IPS-18a (cell line): ENCODE measurements around the gene MEOX2.

ENCODE experiments used
- H3K27ac ChIP-seq: one replicate; pipeline ENCODE4 v1.5.1; 2013; ENCODE audit warnings: low read length
- H3K27me3 ChIP-seq: one replicate; pipeline ENCODE4 v1.6.1; 2013; ENCODE audit warnings: mild to moderate bottlenecking, low read length; ENCODE audit not compliant: control insufficient read depth, insufficient read depth
- H3K36me3 ChIP-seq: one replicate; pipeline ENCODE4 v1.6.1; 2013; ENCODE audit warnings: low read depth, low read length; ENCODE audit not compliant: control insufficient read depth
- H3K4me1 ChIP-seq: one replicate; pipeline ENCODE4 v1.6.1; 2013; ENCODE audit warnings: low read depth, low read length; ENCODE audit not compliant: control insufficient read depth
- H3K4me3 ChIP-seq: one replicate; pipeline ENCODE4 v1.5.1; 2013; ENCODE audit warnings: low read length
- H3K9ac ChIP-seq: one replicate; pipeline ENCODE4 v1.6.1; 2013; ENCODE audit warnings: mild to moderate bottlenecking, low read length, moderate library complexity
- H3K9me3 ChIP-seq: one replicate; pipeline ENCODE4 v1.6.1; 2013; ENCODE audit warnings: low read depth, low read length; ENCODE audit not compliant: control insufficient read depth

MEOX2 gene

GRCh38 chr7:15647309-15647708 is 39.2 kb downstream of the MEOX2 start:
- no peak overlapping the region for H3K4me3 ChIP-seq
- no peaks in the 10 kb centered on the region for H3K4me1 ChIP-seq
- H3K27ac ChIP-seq: no peak overlapping the region
- H3K9me3 ChIP-seq: no peaks in the 10 kb centered on the region
- H3K36me3 ChIP-seq: no peaks in the 10 kb centered on the region
- H3K27me3 ChIP-seq: no peaks in the 10 kb centered on the region
- H3K9ac ChIP-seq: no peak overlapping the region

- Histone ChIP-seq H3K27me3 (no peaks in the 10 kb centered on the region), H3K9me3 (no peaks in the 10 kb centered on the region), H3K4me3 (no peak overlapping the region), H3K27ac (no peak overlapping the region), H3K4me1 (no peaks in the 10 kb centered on the region), H3K36me3 (no peaks in the 10 kb centered on the region), H3K9ac (no peak overlapping the region)
Observed at GRCh38 chr7:15643000-15643705, 43.3 kb downstream of the MEOX2 start.

GRCh38 chr7:15628876-15629275 is 57.6 kb downstream of the MEOX2 start:
- Histone ChIP-seq H3K36me3 (no peaks in the 10 kb centered on the region), H3K9me3 (no peaks in the 10 kb centered on the region), H3K4me1 (no peaks in the 10 kb centered on the region), H3K9ac (no peak overlapping the region), H3K4me3 (no peak overlapping the region), H3K27me3 (no peaks in the 10 kb centered on the region), H3K27ac (no peak overlapping the region)

- Histone ChIP-seq H3K9me3 (no peaks in the 10 kb centered on the region), H3K4me3 (no peak overlapping the region), H3K27ac (no peak overlapping the region), H3K9ac (no peak overlapping the region), H3K27me3 (no peaks in the 10 kb centered on the region), H3K4me1 (no peaks in the 10 kb centered on the region), H3K36me3 (no peaks in the 10 kb centered on the region)
Observed at GRCh38 chr7:15626041-15626440, 60.4 kb downstream of the MEOX2 start.

- no peaks in the 10 kb centered on the region for H3K4me1 ChIP-seq
- no peaks in the 10 kb centered on the region for H3K27me3 ChIP-seq
- H3K4me3 ChIP-seq: no peak overlapping the region
- no peaks in the 10 kb centered on the region for H3K36me3 ChIP-seq
- no peak overlapping the region for H3K27ac ChIP-seq
- H3K9me3 ChIP-seq: no peaks in the 10 kb centered on the region
- no peak overlapping the region for H3K9ac ChIP-seq
Observed at GRCh38 chr7:15625466-15625865, 61.0 kb downstream of the MEOX2 start.

- no peaks in the 10 kb centered on the region for H3K27me3 ChIP-seq
- no peak overlapping the region for H3K27ac ChIP-seq
- H3K9me3 ChIP-seq: no peaks in the 10 kb centered on the region
- H3K4me1 ChIP-seq: no peaks in the 10 kb centered on the region
- no peaks in the 10 kb centered on the region for H3K36me3 ChIP-seq
- no peak overlapping the region for H3K9ac ChIP-seq
- H3K4me3 ChIP-seq: no peak overlapping the region
Observed at GRCh38 chr7:15621468-15621867, 65.0 kb downstream of the MEOX2 start.

- Histone ChIP-seq H3K4me1 (no peaks in the 10 kb centered on the region), H3K27me3 (no peaks in the 10 kb centered on the region), H3K36me3 (no peaks in the 10 kb centered on the region), H3K27ac (no peak overlapping the region), H3K4me3 (no peak overlapping the region), H3K9me3 (no peaks in the 10 kb centered on the region), H3K9ac (no peak overlapping the region)
Observed at GRCh38 chr7:15620491-15621185, 65.8 kb downstream of the MEOX2 start.

GRCh38 chr7:15618275-15618674 is 68.2 kb downstream of the MEOX2 start:
- no peak overlapping the region for H3K4me3 ChIP-seq

GRCh38 chr7:15612205-15612604 is 74.3 kb downstream of the MEOX2 start:
- no peaks in the 10 kb centered on the region for H3K9me3 ChIP-seq
- no peak overlapping the region for H3K27ac ChIP-seq
- no peaks in the 10 kb centered on the region for H3K27me3 ChIP-seq
- H3K4me1 ChIP-seq: no peaks in the 10 kb centered on the region
- H3K9ac ChIP-seq: no peak overlapping the region
- no peak overlapping the region for H3K4me3 ChIP-seq
- H3K36me3 ChIP-seq: no peaks in the 10 kb centered on the region

More at GRCh38 chr7:15618275-15618674, 68.2 kb downstream of the MEOX2 start:
- no peaks in the 10 kb centered on the region for H3K27me3 ChIP-seq
- no peak overlapping the region for H3K27ac ChIP-seq
- no peaks in the 10 kb centered on the region for H3K36me3 ChIP-seq
- H3K4me1 ChIP-seq: no peaks in the 10 kb centered on the region
- H3K9ac ChIP-seq: no peak overlapping the region
- H3K9me3 ChIP-seq: no peaks in the 10 kb centered on the region

- H3K4me1 ChIP-seq: no peaks in the 10 kb centered on the region
- no peaks in the 10 kb centered on the region for H3K9me3 ChIP-seq
- no peak overlapping the region for H3K27ac ChIP-seq
- no peak overlapping the region for H3K9ac ChIP-seq
- no peaks in the 10 kb centered on the region for H3K36me3 ChIP-seq
- H3K27me3 ChIP-seq: no peaks in the 10 kb centered on the region
- H3K4me3 ChIP-seq: no peak overlapping the region
Observed at GRCh38 chr7:15610503-15610902, 76.0 kb downstream of the MEOX2 start.

- Histone ChIP-seq H3K9me3 (no peaks in the 10 kb centered on the region), H3K4me1 (no peaks in the 10 kb centered on the region), H3K4me3 (no peak overlapping the region), H3K27me3 (no peaks in the 10 kb centered on the region), H3K9ac (no peak overlapping the region), H3K36me3 (no peaks in the 10 kb centered on the region), H3K27ac (no peak overlapping the region)
Observed at GRCh38 chr7:15609287-15609686, 77.2 kb downstream of the MEOX2 start.
